DOHH2 (cell line): ENCODE measurements around the gene F10.

ENCODE experiments used
- EZH2phosphoT487 ChIP-seq: fragments of 200-600 bp; sonication (generic); IDR thresholded peaks from 2 replicates; pipeline ENCODE4 v1.6.1; 2017; ENCODE audit warnings: borderline replicate concordance, mild to moderate bottlenecking, antibody characterized with exemption, low read length, moderate library complexity, mixed read lengths
- TF ChIP-seq, protein P1 (sequence below): fragments of 200-600 bp; sonication (generic); IDR thresholded peaks from one replicate; pipeline ENCODE4 v1.5.1; 2014; ENCODE audit warnings: antibody characterized with exemption, mild to moderate bottlenecking, low read depth, low read length; ENCODE audit not compliant: poor library complexity, severe bottlenecking

DNA sequence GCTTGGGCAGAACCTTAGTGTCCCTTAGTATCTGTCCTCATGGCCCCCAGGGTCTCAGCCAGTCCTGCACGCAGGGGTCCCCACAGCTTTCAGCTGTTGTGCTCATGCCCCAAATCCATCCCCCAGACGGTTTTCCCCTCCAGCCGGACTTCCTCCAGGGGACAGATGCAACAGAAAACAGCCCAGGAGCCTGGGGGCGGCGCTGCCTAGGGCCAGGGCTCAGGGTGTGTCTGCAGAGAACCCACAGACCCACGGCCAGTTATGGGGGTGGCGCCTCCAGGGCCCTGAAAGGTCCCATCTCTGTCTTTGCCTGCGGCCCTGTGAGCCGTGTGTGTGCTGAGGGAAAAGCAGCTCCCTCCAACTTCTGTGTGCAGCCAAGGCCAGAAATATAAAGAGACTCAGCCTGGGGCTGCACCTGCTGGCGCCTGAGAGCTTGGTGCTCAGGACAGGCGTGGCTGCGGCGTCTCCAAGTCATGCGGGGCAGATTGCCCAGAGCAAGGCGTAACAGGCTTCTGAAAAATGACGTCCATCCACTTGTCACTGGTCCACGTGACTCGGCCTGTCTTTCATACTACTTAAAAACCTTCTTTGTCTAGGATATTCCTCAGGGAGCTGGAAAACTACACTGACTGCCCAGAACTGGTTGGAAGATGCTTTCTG lies 39.1 kb upstream of the F10 start:
- TF ChIP-seq, protein P1, sequence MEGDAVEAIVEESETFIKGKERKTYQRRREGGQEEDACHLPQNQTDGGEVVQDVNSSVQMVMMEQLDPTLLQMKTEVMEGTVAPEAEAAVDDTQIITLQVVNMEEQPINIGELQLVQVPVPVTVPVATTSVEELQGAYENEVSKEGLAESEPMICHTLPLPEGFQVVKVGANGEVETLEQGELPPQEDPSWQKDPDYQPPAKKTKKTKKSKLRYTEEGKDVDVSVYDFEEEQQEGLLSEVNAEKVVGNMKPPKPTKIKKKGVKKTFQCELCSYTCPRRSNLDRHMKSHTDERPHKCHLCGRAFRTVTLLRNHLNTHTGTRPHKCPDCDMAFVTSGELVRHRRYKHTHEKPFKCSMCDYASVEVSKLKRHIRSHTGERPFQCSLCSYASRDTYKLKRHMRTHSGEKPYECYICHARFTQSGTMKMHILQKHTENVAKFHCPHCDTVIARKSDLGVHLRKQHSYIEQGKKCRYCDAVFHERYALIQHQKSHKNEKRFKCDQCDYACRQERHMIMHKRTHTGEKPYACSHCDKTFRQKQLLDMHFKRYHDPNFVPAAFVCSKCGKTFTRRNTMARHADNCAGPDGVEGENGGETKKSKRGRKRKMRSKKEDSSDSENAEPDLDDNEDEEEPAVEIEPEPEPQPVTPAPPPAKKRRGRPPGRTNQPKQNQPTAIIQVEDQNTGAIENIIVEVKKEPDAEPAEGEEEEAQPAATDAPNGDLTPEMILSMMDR, result no peak
- no peak for TF ChIP-seq EZH2phosphoT487
